ENCODE results near the gene SKIDA1.

Gene SKIDA1

GRCh38 chr10:21524131-21524525 lies 1.4 kb downstream of the SKIDA1 start:
- ATAC-seq: no peak
- TF ChIP-seq ARNTL (CRISPR knock-in tag; IDR thresholded peaks at IDR 0.05; ENCODE audit: borderline replicate concordance, low read depth) (no peak), ZNF565 (CRISPR knock-in tag; conservative IDR thresholded peaks at IDR 0.05; ENCODE audit: low read depth) (no peak), ESRRG (CRISPR knock-in tag; IDR thresholded peaks at IDR 0.05) (no peak), RARB (CRISPR knock-in tag; IDR thresholded peaks at IDR 0.05) (no peak), PPARA (CRISPR knock-in tag; IDR thresholded peaks at IDR 0.05; ENCODE audit: borderline replicate concordance) (no peak), CREB5 (CRISPR knock-in tag; IDR thresholded peaks at IDR 0.05; ENCODE audit: low read depth) (no peak), ZC3H10 (CRISPR knock-in tag; IDR thresholded peaks at IDR 0.05) (no peak), ZFP3 (CRISPR knock-in tag; IDR thresholded peaks at IDR 0.05) (no peak), ZNF8 (CRISPR knock-in tag; IDR thresholded peaks at IDR 0.05) (no peak), OSR1 (CRISPR knock-in tag; IDR thresholded peaks at IDR 0.05) (no peak), GLIS3 (CRISPR knock-in tag; IDR thresholded peaks at IDR 0.05) (no peak)
- TF ChIP-seq, protein P1, sequence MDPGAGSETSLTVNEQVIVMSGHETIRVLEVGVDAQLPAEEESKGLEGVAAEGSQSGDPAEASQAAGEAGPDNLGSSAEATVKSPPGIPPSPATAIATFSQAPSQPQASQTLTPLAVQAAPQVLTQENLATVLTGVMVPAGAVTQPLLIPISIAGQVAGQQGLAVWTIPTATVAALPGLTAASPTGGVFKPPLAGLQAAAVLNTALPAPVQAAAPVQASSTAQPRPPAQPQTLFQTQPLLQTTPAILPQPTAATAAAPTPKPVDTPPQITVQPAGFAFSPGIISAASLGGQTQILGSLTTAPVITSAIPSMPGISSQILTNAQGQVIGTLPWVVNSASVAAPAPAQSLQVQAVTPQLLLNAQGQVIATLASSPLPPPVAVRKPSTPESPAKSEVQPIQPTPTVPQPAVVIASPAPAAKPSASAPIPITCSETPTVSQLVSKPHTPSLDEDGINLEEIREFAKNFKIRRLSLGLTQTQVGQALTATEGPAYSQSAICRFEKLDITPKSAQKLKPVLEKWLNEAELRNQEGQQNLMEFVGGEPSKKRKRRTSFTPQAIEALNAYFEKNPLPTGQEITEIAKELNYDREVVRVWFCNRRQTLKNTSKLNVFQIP (CRISPR knock-in tag; IDR thresholded peaks at IDR 0.05; ENCODE audit: borderline replicate concordance, low read depth): no peak
- TF ChIP-seq, protein P2, sequence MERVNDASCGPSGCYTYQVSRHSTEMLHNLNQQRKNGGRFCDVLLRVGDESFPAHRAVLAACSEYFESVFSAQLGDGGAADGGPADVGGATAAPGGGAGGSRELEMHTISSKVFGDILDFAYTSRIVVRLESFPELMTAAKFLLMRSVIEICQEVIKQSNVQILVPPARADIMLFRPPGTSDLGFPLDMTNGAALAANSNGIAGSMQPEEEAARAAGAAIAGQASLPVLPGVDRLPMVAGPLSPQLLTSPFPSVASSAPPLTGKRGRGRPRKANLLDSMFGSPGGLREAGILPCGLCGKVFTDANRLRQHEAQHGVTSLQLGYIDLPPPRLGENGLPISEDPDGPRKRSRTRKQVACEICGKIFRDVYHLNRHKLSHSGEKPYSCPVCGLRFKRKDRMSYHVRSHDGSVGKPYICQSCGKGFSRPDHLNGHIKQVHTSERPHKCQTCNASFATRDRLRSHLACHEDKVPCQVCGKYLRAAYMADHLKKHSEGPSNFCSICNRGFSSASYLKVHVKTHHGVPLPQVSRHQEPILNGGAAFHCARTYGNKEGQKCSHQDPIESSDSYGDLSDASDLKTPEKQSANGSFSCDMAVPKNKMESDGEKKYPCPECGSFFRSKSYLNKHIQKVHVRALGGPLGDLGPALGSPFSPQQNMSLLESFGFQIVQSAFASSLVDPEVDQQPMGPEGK (CRISPR knock-in tag; IDR thresholded peaks at IDR 0.05; ENCODE audit: borderline replicate concordance): no peak
- TF ChIP-seq, protein P3, sequence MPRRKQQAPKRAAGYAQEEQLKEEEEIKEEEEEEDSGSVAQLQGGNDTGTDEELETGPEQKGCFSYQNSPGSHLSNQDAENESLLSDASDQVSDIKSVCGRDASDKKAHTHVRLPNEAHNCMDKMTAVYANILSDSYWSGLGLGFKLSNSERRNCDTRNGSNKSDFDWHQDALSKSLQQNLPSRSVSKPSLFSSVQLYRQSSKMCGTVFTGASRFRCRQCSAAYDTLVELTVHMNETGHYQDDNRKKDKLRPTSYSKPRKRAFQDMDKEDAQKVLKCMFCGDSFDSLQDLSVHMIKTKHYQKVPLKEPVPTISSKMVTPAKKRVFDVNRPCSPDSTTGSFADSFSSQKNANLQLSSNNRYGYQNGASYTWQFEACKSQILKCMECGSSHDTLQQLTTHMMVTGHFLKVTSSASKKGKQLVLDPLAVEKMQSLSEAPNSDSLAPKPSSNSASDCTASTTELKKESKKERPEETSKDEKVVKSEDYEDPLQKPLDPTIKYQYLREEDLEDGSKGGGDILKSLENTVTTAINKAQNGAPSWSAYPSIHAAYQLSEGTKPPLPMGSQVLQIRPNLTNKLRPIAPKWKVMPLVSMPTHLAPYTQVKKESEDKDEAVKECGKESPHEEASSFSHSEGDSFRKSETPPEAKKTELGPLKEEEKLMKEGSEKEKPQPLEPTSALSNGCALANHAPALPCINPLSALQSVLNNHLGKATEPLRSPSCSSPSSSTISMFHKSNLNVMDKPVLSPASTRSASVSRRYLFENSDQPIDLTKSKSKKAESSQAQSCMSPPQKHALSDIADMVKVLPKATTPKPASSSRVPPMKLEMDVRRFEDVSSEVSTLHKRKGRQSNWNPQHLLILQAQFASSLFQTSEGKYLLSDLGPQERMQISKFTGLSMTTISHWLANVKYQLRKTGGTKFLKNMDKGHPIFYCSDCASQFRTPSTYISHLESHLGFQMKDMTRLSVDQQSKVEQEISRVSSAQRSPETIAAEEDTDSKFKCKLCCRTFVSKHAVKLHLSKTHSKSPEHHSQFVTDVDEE (CRISPR knock-in tag; IDR thresholded peaks at IDR 0.05): no peak

DNA sequence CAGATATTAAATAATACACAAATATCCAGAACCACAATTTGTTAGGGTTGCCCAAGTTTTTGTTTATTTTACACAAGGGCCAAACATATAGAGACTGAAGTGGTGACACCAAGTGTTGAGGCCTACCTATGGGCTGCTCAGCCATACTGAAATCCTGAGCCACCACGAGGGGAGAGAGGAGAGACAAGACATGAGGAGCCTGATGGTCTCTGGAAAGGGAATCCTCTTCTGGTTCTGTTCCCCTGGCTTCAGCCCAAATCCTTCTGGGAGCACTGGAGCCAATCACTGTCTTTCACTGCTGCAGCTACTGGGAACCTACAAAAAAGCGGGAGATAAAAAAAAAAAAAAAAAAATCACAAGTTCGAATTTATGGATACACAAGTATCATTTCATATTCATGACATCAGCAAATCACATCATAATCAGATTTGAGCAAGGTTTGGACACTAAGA lies 1.9 kb downstream of the SKIDA1 start:
- 0 out of 2 replicates have a peak, but pooled peaks have one; percentile 21 for TF ChIP-seq CSDC2 (CRISPR knock-in tag; IDR thresholded peaks at IDR 0.05)
- TF ChIP-seq ZFP3 (CRISPR knock-in tag; IDR thresholded peaks at IDR 0.05): no peak
- no peak for ATAC-seq

GRCh38 chr10:21522631-21523406 lies 2.7 kb downstream of the SKIDA1 start:
- ATAC-seq: no peak
- no peak for TF ChIP-seq CSRNP3 (CRISPR knock-in tag; IDR thresholded peaks at IDR 0.05)
- no peak for TF ChIP-seq ZFP30 (CRISPR knock-in tag; IDR thresholded peaks at IDR 0.05)
- no peak for TF ChIP-seq CSDC2 (CRISPR knock-in tag; IDR thresholded peaks at IDR 0.05)
- TF ChIP-seq ISL1 (CRISPR knock-in tag; IDR thresholded peaks at IDR 0.05): no peak
- no peak for TF ChIP-seq PPARA (CRISPR knock-in tag; IDR thresholded peaks at IDR 0.05; ENCODE audit: borderline replicate concordance)
